Stomach (tissue), 4 donors: ENCODE measurements around the gene NETO1.

ENCODE experiments used
- EP300 ChIP-seq: sonication (generic); formaldehyde crosslinking; IDR thresholded peaks from one replicate; pipeline ENCODE4 v1.6.1; 2017; ENCODE audit warnings: antibody characterized with exemption
- POLR2A ChIP-seq, 4 donors: fragments of 450-650 bp; IDR thresholded peaks; one replicate each; pipeline ENCODE4 v1.6.1; 2016; ENCODE audit warnings: antibody characterized with exemption in 4 of 4, control low read depth in 2 of 4, mild to moderate bottlenecking in 1 of 4, moderate library complexity in 1 of 4
- POLR2AphosphoS5 ChIP-seq, 3 donors: sonication (generic); formaldehyde crosslinking; IDR thresholded peaks; one replicate each; pipeline ENCODE4 v1.6.1; 2016; ENCODE audit warnings: antibody characterized with exemption in 3 of 3
- TF ChIP-seq, protein P1 (sequence below), 7 experiments: fragments of 450-650 bp in 4 of 7; fragments of 200-600 bp in 3 of 7; sonication (generic) in 3 of 7; IDR thresholded peaks; one replicate each; pipeline ENCODE4 v1.5.1; 2016 to 2019; ENCODE audit warnings: antibody characterized with exemption in 7 of 7, control low read depth in 2 of 7, mild to moderate bottlenecking in 1 of 7

- TF ChIP-seq, protein P1, sequence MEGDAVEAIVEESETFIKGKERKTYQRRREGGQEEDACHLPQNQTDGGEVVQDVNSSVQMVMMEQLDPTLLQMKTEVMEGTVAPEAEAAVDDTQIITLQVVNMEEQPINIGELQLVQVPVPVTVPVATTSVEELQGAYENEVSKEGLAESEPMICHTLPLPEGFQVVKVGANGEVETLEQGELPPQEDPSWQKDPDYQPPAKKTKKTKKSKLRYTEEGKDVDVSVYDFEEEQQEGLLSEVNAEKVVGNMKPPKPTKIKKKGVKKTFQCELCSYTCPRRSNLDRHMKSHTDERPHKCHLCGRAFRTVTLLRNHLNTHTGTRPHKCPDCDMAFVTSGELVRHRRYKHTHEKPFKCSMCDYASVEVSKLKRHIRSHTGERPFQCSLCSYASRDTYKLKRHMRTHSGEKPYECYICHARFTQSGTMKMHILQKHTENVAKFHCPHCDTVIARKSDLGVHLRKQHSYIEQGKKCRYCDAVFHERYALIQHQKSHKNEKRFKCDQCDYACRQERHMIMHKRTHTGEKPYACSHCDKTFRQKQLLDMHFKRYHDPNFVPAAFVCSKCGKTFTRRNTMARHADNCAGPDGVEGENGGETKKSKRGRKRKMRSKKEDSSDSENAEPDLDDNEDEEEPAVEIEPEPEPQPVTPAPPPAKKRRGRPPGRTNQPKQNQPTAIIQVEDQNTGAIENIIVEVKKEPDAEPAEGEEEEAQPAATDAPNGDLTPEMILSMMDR (IDR thresholded peaks at IDR 0.05): no peak
- TF ChIP-seq POLR2AphosphoS5 (IDR thresholded peaks at IDR 0.05) (no peak), EP300 (no peak), POLR2A (IDR thresholded peaks at IDR 0.05) (no peak)
These were observed 92.9 kb downstream of the NETO1 start for GRCh38 chr18:72774914-72775313.
